HG03558 (cell line): ENCODE data around the gene IL19.
"Not testable (repeated sequence)": the region's sequence is repeated elsewhere in the genome, so short reads cannot be mapped to it uniquely, and the experiment has no call there.

Experiments
- ATAC-seq: cut with Tn5 transposase; IDR thresholded peaks from one replicate; pipeline ENCODE4 v1.9.1; 2021; ENCODE audit warnings: moderate number of reproducible peaks; ENCODE audit not compliant: unreplicated experiment; ENCODE audit errors: extremely low read depth

Gene IL19

GRCh38 chr1:206772243-206772937 is 1.8 kb downstream of the IL19 start, which contains the start of gene IL10:
Gene IL10 (minus strand): TSS chr1:206772494. CDS start chr1:206772435, 59 bp downstream.
- ATAC-seq, result no peak

GRCh38 chr1:206774093-206774492 is 3.5 kb downstream of the IL19 start:
- ATAC-seq, result no peak

- no peak for ATAC-seq
These were observed 5.7 kb downstream of the IL19 start for GRCh38 chr1:206776229-206776628.

- ATAC-seq, result no peak
These were observed 7.5 kb downstream of the IL19 start for GRCh38 chr1:206778031-206778430.

GRCh38 chr1:206778911-206779310 is 8.3 kb downstream of the IL19 start:
- not testable (repeated sequence) for ATAC-seq

- ATAC-seq, result no peak
These were observed 9.1 kb downstream of the IL19 start for GRCh38 chr1:206779638-206780037.

- ATAC-seq, result peak; percentile 39
These were observed 11.9 kb downstream of the IL19 start for GRCh38 chr1:206782448-206782847.

- ATAC-seq, result no peak
These were observed 12.9 kb downstream of the IL19 start for GRCh38 chr1:206783506-206783905.

GRCh38 chr1:206784471-206784903 is 13.9 kb downstream of the IL19 start:
- peak; percentile 26 for ATAC-seq

GRCh38 chr1:206785182-206785765 is 14.7 kb downstream of the IL19 start:
- ATAC-seq, result no peak

- no peak for ATAC-seq
These were observed 15.8 kb downstream of the IL19 start for GRCh38 chr1:206786212-206786886.

GRCh38 chr1:206787891-206788290 is 17.3 kb downstream of the IL19 start:
- no peak for ATAC-seq

- ATAC-seq, result no peak
These were observed 18.0 kb downstream of the IL19 start for GRCh38 chr1:206788487-206789050.

GRCh38 chr1:206790502-206791250 is 20.1 kb downstream of the IL19 start:
- ATAC-seq, result no peak

- ATAC-seq, result no peak
These were observed 22.5 kb downstream of the IL19 start for GRCh38 chr1:206792939-206793607.

GRCh38 chr1:206793620-206794019 is 23.0 kb downstream of the IL19 start:
- ATAC-seq, result no peak

GRCh38 chr1:206794294-206794908 is 23.8 kb downstream of the IL19 start:
- ATAC-seq, result no peak

- no peak for ATAC-seq
These were observed 25.5 kb downstream of the IL19 start for GRCh38 chr1:206796116-206796515.

GRCh38 chr1:206796981-206797402 is 26.4 kb downstream of the IL19 start:
- no peak for ATAC-seq
